T-helper 2 cell (primary cell): Measurements from ENCODE around the gene ANKRD44.
"Not testable (repeated sequence)": the region's sequence is repeated elsewhere in the genome, so short reads cannot be mapped to it uniquely, and the experiment has no call there.

Experiments used
- DNase-seq, 5 experiments: peaks; one replicate each; pipeline versions ENCODE4 v3.0.0 to v3.0.0-alpha.2; 2012 to 2022

Gene ANKRD44

DNA sequence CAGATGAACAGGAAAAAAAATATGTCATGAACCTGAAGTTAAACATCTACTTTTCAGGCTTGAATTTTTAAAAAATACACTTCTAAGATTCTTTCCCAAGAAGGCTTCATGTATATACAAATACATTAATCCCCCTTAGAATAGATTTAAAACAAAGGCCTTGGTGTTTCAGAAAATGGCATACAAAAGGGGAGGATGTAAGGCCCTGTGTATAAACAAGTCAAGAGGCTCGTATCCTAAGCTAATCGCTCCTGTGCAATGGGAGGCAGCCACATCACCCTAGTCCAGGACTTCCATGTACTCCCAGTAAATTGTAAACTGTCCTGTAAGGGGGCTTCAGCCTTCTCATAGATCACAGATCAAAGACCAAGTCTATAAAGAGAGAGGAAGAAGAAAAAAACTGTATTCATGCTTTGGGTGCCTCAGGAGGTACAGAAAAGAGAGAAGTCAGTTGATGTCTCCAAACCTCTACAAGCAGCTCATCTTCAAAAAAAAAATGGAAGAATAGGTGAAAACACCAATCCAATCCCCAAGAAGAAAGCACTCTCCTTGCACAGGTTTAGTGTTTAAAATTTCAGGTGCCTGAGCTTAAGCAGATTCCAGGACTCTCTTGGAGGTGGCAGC is 53.9 kb downstream of the ANKRD44 start:
- no peak for DNase-seq

DNA sequence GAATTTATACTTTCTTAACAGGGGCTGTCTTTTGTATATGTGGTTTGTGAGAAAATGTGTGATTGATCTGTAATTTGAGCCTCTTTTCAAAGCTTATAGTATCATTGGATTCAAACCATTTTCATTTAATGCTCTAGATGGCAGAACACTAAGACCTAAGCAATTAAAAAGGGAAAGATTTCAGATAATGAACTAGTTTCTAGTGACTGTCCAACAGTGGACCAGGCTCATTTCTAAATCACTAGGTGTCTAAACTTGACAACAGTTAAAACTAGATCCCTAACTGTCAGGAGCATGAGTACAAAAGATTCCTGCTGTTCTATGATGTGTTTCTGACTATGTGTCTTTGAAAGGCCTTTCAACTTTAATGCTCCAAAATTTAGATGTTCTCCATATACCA is 54.6 kb downstream of the ANKRD44 start:
- no peak for DNase-seq

DNA sequence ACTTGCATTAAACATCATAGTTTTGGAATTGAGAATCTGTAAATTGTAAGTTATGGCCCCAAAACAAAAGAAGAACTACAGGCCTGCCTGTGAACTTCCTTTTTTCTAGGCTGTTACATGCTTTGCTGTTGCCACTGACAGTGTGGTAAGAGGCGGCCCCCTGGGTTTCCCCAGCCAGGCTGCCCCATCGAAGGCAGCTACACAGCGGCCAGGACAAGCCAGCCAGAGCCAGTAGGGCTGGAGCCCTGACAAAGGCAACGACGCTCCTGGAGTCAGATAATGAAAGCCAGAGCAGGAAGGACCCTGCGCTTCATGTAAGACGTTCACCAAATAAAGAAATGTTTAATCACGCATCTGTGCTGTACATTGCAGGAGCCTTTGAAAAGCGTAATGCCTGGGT is 55.0 kb downstream of the ANKRD44 start:
- peak; percentile 41 to 83 (median 66) for DNase-seq

DNA sequence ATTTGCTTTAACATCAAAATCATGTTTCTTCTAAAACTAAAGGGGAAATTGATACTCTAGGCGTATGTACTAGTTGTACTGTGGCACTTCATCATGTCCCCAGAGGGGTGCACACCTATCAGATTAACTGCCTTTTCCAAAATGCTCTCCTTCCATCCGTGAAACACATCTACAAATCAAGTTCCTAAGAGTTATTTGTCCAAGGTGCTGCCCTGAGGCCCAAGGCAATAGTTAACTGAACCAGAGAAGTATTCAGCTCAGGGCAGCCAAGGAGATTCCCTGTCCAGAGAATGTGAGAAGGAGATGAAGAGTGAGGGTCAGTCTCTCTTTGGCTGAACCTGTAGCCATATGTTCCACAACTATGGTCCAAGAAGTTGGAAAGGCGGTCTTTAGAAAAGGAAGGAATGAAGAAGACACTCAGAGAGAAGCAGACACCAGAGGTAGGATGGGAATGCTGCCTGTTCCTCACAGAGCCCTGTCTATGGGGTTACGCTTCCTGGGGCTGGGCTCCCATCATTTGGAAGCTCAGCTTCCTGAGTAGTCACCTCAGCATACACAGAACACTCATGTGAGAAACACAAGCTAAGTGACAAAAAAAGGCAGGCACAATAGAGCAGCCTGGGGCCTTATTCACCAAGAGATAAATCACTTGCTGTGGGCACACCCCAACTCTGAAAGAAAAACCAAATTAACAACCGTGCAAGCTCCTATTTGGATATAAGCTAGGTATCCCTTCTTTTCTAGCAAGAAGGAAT is 55.6 kb downstream of the ANKRD44 start:
- peak in 1 of 5 experiments; percentile 46 for DNase-seq

DNA sequence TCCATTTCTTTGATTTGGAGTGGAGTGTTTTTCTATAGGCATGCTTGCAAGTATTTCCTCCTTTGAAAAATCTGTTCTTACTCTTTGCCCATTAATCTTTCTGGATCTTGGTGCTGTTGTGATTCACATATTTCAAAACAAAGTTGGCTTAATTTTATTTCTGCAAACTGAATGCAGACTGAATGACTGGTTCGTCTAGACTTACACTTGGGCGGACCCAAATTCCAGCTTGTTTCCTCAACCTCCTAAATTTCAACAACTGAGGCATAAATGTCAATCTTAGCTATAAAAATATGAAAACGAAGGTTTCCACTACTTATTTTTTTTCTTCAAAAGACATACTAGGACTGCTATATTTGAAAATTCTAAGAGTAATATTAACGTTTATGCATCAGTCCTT is 59.0 kb downstream of the ANKRD44 start:
- no peak for DNase-seq

DNA sequence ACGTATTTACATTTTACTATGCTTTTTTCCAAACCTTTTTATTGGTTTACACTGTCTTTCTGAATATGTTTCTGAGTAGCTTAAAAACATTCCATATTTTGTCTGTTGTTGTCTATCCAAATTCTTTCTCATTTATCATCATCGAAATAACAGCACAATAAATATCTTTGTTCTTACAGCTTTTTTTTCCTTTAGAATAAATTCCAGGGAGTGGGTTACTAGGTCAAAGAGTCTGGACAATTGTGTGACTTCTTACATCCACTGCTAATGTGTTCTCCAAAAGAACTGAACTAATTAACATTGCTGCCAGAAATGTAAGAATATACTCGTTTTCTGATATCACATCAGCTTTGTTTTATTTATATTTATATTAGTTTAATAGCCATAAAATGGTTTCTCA is 59.4 kb downstream of the ANKRD44 start:
- DNase-seq = no peak

DNA sequence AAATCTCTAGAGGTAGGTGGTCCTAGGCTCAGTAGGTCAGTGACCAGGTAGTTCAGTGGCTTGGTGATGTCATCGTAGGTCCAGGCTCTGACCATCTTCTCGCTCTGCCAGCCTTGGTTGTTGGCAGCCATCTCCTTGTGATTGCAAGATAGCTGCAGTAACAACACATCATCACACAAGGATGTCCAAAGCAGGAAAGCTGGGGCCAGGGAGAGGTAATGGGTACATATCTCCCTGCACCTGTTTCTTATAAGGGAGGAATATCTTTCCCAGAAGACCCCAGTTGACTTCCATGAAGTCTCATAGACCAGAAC is 60.5 kb downstream of the ANKRD44 start:
- DNase-seq = no peak

DNA sequence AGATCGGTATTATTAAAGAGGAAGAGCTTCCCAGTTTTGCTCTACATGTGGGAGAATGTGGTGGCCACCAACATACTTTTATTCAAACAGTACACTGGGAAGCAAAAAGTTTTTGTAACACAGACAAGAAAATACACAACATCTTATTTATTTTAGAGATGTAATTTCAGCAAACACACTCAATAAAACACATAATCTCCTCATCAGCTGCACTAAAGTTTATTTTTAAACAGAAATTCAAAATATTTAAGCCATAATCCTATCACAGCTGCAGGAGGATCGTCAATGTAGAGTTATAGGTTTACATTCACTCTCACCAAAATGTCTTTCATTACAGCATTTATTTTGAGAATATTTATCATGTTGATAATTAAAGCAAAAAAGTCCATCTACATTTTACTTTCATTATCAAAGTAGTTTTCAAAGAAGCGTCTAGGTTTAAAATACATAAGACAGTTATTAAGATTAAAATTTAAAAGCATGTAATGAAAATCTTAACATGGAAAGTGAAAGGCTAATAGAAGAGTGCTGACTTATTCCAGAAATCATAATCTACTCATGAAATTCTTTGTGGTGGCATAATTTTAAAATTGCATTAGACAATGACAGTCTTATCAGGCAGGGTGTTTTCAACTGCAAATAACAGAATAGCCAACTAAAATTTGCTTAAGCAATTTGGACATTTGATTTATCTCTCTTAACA is 61.0 kb downstream of the ANKRD44 start:
- no peak for DNase-seq

DNA sequence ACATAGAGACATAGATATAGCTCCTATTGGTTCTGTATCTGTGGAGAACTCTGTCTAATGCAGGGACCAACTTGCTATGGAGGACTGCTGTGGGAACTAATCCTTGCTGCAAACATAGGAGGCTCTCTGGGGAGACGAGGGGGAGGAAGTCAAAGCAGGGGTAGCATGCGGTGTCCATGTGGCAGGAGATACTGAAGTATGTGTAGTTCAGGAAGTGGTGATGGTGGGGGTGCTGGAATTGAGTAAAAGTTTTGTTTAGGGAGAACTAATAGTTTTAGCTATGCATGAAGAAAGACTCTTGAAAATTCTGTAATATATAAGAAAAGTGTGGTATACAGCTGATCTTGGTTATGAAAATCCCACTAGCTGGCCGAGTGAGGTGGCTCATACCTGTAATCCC is 62.0 kb downstream of the ANKRD44 start:
- DNase-seq = peak in 1 of 5 experiments; percentile 63

DNA sequence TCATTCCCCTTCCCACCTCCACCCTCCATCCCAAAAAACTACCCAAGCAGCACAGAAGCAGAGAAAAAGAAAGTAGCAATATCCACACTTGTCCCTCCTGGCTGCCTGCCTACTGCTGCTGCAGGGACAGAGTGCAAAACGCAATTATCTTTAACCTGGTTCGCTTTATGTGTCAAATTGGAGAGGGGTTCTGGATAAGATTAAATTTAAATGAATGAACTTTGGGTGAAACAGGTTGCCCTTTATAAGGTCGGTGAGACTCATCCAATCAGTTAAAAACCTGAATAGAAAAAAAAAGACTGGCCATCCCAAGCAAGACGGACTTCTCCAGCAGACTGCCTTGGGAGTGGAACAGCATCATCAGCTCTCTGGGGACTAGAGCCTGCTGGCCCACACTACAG is 62.6 kb downstream of the ANKRD44 start:
- no peak for DNase-seq

DNA sequence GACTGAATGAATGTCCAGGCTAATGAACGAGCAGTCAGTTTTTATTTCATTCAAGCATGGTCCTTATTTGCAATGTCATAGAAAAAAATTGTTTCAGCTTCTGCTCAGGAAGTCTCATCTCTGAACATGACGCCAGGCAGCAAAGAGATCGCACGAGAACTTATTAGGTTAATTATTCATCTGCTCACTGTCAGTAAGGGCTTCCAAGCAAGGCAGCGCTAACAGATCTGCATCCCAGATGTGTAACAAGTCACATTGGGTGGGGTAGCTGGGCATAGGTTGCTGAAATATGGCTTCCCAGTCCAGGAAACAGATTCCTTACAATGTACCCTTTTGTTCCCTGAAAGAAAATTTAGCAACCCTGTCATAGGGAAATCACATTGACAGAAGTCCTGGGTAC is 63.5 kb downstream of the ANKRD44 start:
- no peak for DNase-seq

DNA sequence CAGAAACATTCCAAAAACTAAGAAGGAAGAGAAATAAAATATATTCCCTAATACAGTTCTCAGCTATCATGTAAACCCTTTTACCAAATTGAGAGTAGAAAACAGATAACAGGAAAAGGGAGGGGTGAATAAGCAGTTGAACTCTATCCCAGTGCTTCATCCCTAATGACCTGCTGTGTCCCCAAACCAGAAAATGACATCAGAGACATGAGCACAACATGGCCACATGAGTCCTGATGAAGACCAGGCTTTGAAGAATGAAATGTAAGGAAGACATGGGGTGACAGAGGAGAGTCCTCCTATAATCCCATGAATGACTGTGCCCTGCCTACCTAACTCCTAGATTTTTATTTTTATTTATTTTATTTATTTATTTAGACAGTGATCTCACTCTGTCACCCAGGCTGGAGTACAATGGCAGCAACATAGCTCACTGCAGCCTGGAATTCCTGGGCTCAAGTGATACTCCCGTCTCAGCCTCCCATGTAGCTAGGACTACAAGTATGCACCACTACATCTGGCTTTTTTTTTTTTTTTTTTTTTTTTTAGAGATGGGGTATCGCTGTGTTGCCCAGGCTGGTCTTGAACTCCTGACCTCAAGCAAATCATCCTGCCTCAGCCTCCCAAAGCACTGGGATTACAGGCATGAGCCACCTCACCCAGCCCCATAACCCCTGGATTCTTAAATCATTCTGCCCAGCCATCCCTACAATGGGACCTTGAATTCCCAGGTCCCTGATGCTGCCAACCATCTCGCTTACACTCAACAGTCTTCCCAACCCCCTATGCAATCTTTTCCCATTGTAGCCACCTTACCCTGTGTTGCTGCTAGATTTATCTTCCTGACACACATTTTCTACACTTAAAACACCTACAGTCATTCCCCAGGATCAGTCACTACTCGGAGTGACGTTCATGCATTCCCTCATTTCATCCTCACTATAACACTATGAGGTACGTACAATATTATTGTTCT is 64.5 kb downstream of the ANKRD44 start:
- DNase-seq = no peak

DNA sequence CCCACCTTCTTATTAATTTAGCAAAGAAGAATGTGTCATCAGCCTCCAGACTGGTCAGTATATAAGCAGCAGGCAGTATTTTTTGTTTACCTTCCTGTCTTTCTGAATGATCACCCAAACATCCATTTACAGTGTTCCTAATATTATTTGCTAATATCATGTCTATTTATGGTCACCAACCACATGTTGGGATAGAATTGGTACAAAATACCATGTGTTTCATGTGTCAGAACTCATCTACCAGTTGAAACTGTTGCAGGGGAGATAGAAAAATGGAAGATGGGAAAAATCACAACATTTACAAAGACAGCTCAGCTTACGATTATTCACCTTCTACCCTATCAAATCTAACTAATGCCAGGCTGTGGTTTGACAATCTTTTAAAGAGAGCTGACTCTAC is 66.2 kb downstream of the ANKRD44 start:
- DNase-seq = no peak

DNA sequence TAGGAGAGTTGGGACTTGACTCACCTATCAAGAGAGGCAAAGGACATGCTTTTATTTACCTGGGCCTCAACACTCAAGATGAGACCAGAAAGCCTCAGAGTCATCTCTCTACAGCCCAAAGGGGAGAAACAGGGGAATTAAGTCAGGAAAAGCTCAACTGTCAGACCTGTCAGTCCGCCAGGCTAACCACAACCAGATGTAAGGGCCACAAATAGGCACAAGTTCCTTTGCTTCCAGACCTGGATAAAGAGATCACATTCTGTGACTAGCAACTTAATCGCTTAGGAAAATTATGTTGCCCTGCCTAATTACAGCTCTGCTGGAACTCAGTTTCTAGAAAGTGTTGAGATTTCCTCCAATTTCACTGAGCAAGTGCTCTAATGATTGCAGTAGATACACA is 67.9 kb downstream of the ANKRD44 start:
- DNase-seq = no peak

DNA sequence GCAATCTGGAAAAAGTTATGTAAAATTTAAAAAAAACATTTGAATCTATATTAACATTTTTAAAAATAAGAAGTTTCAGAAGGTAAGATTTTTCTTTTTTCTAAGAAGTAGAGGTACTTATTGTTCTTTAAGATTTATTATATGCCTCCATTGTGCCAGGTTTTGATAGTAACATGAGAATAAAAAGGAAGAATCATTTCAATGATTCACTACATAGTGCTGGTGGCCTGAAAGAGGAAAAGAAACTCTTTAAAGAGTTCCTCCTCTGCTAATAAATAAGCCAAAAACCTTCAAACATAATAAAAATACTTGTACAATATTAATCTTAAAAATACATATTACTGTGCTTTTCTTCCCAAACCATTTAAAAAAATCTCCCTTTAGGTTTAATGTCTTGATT is 69.0 kb downstream of the ANKRD44 start:
- DNase-seq = no peak

DNA sequence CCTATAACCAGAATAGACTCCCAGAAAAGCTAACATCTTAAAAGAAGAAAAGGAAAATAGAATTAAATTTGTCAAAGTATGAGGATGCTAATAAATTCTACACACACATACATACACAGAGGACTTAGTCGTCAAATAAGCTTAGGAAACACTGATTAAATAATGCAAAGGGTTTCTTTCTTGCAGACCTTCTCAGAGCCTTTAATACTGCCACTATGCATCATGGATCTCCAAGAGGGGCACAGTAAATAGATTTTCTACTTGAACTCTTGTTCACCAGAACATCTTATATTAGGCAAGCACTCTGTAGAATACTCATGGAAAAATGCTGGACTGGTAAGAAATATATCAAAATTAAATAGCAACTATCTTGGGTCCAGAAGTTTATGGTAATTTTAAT is 69.4 kb downstream of the ANKRD44 start:
- DNase-seq = no peak

DNA sequence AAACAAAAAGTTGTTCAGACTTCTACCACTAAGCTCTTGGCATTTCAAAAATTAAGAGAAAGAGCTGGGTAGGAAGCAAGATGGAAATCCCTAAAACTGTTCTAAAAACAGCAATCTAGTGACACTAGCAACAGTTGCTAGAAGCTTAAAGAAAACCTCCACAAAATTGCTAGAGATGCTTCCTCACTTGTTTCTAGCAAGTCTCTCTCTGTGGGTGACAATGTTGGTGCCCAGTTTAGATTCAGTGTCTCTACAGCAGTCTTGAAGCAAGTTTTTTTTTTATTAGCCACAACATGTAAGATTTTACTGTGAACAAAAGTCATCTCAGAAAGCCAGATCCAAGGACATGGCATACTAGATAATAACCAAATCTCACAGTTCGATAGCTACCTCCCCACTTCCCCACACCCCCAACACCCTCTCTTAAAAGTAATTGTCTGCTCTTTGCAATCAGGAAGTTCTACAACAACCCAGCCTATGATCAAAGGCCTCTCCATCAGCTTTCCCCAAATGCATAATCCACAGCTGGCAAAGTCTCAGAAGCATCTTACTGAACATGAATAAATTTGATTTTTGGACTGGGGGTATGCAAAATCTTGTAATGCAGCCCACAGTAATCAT is 70.0 kb downstream of the ANKRD44 start:
- peak in 2 of 5 experiments; percentile 32 to 80 for DNase-seq

DNA sequence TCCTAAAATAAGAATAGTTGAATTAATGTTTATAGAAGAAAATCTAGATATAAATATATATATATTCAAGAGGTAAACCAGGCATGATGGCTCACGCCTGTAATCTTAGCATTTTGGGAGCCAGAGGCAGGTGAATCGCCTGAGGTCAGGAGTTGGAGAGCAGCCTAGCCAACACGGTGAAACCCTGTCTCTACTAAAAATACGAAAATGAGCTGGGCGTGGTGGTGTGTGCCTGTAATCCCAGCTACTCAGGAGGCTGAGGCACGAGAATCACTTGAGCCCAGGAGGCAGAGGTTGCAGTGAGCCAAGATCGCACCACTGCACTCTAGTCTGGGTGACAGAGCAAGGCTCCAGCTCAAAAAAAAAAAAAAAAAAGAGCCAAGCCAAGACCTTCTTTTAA is 70.6 kb downstream of the ANKRD44 start:
- not testable (repeated sequence) for DNase-seq

DNA sequence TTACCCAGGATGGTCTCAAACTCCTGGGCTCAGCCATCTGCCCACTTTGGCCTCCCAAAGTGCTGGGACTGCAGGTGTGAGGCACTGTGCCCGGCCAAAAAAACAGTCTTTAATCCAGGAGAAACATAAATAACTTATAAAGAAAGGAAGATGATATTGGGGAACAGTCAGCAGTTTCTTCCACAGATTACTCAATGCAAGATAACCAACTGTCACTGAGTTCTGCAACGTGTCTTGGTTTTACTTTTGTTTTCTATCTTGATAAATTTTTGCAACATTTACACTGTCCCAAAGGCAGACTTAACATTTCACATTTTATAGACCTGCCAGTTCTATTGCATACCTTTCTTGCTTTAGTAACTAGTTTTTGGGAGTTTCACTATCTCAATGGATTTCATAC is 71.1 kb downstream of the ANKRD44 start:
- peak in 1 of 5 experiments; percentile 67 for DNase-seq

DNA sequence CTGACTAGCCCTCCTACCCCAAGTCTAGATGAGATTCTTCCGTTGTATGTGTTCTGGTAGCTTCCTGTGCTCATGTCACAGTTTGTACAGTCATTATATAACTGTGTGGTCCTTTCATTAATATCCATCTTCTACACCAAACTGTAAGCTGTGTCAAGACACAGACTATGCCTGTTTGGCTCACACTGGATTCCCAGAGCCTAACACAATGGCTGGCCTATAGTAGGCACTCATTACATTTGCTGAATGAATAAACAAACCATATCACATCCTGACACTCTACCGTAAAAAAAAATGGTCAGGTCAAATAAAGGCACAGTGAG is 72.6 kb downstream of the ANKRD44 start:
- DNase-seq = peak in 2 of 5 experiments; percentile 32 to 80

DNA sequence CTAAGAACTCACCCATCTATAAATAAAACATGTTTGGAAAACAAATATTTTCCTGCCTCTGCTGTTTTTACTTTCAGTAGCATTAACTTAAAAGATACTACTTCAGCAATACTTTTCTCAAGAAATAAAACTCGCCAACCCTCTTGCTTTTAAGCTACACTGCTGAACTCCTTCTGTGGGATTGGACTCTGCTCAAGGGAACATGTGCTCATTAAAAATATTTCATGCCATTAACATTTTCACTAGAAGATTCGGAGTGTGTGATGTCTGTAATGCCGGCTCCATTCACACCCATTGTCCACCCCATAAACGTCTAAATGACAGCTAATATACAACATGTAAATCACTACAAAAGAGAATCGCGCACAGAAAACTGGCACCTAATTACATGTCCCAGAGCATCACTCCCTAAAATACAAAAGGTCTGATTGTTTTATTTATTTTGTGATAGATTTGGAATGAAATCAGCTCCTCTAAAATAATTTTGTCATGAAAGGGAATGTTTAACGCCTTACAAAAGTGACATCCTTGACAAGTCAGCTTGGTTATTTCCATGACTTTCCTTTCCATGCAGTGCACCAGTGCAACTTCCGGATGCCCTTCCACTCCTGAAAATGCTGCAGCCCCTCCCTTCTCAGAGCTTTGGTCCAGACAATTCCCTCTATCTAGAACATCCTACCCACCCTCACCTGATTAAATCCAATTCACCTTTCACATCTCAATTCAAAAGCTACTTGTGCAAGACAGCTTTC is 73.1 kb downstream of the ANKRD44 start:
- DNase-seq = no peak

DNA sequence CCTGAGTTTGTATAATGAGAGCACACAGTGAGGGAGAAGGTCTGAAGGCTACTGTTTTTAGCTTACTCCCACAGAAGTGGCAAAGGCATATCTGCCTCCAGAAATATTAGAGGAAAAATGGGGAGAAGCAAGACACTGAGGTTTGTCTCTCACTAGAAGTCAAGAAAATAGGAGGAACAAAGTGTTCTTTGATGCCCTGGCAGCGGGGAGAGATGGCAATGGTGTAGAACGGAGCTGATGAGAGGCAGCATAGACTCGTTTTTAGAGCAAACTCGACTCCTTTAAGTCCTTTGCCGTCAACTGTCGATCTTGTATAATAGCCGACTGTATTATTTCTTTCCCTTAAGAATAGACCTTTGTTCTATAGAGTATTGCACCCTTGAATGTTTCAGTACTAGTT is 73.8 kb downstream of the ANKRD44 start:
- DNase-seq = no peak
